ENCODE results near the gene WIPI1. TPM values are rescaled to one million over a fixed set of nuclear protein-coding genes. Genes with fewer than 3 reads are reported as not detected.
A peak's percentile ranks its signal among the peaks of the same experiment; 100 is the strongest.

WIPI1 gene
- total and polyA plus RNA-seq, 9 of the 15 experiments (the other 6 are each of a cell fraction or from before 2014, with no cell fraction given) = 3.7 to 23.5 (median 11.8) TPM

DNA sequence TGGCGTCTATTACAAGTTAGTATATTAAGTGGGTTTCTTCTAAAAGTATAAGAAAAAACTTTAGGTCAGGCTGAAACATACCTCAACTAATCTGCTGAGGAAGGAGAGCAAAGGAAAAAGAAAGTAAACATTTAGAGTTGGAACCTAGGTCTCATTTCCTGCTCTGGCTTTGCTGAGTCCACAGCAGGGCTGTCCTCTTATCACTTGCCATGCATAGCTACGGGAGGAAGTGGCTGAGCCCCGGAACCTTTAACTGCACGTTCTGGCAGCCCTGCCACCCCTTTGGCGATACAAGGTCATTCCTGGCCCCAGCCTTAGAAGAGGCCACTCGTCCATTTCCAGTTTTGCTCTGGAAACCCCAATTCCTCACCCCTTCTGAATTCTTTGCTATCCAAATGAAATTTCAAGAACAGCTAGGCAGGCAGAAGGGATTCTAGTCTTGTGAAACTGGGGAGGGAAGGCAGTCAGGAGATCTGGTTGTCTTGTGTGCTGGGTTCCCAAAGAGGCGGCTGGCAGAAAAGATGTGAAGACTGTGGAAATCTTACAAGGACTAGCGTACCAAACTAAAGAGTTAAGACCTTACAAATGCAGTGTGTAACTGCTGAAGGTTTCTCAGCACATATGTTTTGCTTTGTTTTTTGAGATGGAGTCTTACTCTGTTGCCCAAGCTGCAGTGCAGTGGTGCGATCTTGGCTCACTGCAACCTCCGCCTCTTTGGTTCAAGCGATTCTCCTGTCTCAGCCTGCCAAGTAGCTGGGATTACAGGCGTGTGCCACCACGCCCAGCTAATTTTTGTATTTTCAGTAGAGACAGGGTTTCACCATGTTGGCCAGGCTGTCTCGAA is 19.1 kb downstream of the WIPI1 start:
- H2AFZ ChIP-seq (ENCODE audit: low read depth, low read length) = peak overlapping the region; percentile 98
- peak; percentile 93 for FAIRE-seq
- H3K4me3 ChIP-seq = no peak overlapping the region
- CTCF ChIA-PET (ENCODE audit: low intra/inter-chr PET ratio) = interaction anchor here (0.7 kb wide), 1 partner anchor 266 kb away, joined by 4 read pairs; no protein-coding TSS in a partner anchor
- peak; percentile 28 to 89 (median 54) for DNase-seq (ENCODE audit: extremely low read depth in 1 of 4, low spot score in 3 of 4)
- intact Hi-C loops (cut with micrococcal nuclease) = loop anchor here (2.0 to 10.0 kb wide), 2 partner anchors 19 to 173 kb away; partner anchors contain the start of gene WIPI1
- H3K36me3 ChIP-seq (ENCODE audit: control insufficient read depth, insufficient read depth, low read length) = no peaks in the 10 kb centered on the region
- POLR2A ChIA-PET = interaction anchor here (0.5 to 1.6 kb wide), 9 partner anchors 9 to 252 kb away, joined by 3 to 8 read pairs (median 4); partner anchors contain the start of gene WIPI1
- H4K20me1 ChIP-seq (replicated peaks; ENCODE audit: control insufficient read depth, insufficient read depth, low read length) = no peaks in the 10 kb centered on the region
- H3K27ac ChIP-seq (ENCODE audit: extremely low read depth, low read depth, low read length) = peak overlapping the region; percentile 85
- H3K9me1 ChIP-seq (ENCODE audit: control insufficient read depth, insufficient read depth, low read length) = no peaks in the 10 kb centered on the region
- no peaks in the 10 kb centered on the region for H3K9me3 ChIP-seq (replicated peaks; ENCODE audit: control insufficient read depth, insufficient read depth, low read depth, low read length)
- no peaks in the 10 kb centered on the region for H3K79me2 ChIP-seq (ENCODE audit: control insufficient read depth, insufficient read depth, low read length)
- no TSS peak for BruUV-seq (replicated peaks)
- peak overlapping the region; percentile 38 to 64; a peak in 3 of 4 replicates for H3K9ac ChIP-seq (ENCODE audit: insufficient read depth in 1 of 2, low read depth in 2 of 2, low read length in 2 of 2)
- in situ Hi-C loops (cut with MboI) = no loop called here
- H3K27me3 ChIP-seq (ENCODE audit: control insufficient read depth in 2 of 2, insufficient read depth in 2 of 2, low read length in 2 of 2) = no peaks in the 10 kb centered on the region
- peak; percentile 87 for ATAC-seq
- peak overlapping the region; percentile 64 for H3K4me2 ChIP-seq (ENCODE audit: insufficient read depth, low read length)
- WGBS (ENCODE audit: insufficient coverage, low coverage, missing lambda C conversion rate) = 42% methylated on average over 14 of the region's 14 CpGs
- peaks cover 17 to 41% of the 10 kb centered on the region in 2 experiments for H3K4me1 ChIP-seq (replicated peaks in 1 of 2; ENCODE audit: control insufficient read depth in 2 of 2, insufficient read depth in 2 of 2, low read length in 2 of 2)
- TF ChIP-seq, protein P1, sequence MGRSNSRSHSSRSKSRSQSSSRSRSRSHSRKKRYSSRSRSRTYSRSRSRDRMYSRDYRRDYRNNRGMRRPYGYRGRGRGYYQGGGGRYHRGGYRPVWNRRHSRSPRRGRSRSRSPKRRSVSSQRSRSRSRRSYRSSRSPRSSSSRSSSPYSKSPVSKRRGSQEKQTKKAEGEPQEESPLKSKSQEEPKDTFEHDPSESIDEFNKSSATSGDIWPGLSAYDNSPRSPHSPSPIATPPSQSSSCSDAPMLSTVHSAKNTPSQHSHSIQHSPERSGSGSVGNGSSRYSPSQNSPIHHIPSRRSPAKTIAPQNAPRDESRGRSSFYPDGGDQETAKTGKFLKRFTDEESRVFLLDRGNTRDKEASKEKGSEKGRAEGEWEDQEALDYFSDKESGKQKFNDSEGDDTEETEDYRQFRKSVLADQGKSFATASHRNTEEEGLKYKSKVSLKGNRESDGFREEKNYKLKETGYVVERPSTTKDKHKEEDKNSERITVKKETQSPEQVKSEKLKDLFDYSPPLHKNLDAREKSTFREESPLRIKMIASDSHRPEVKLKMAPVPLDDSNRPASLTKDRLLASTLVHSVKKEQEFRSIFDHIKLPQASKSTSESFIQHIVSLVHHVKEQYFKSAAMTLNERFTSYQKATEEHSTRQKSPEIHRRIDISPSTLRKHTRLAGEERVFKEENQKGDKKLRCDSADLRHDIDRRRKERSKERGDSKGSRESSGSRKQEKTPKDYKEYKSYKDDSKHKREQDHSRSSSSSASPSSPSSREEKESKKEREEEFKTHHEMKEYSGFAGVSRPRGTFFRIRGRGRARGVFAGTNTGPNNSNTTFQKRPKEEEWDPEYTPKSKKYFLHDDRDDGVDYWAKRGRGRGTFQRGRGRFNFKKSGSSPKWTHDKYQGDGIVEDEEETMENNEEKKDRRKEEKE (IDR thresholded peaks at IDR 0.05; ENCODE audit: borderline replicate concordance in 1 of 2, control insufficient read depth in 1 of 2, low read depth in 2 of 2, low read length in 1 of 2) = 0 out of 4 replicates have a peak, but pooled peaks of 1 of the 2 experiments have one; percentile 39
- TF ChIP-seq, protein P2, sequence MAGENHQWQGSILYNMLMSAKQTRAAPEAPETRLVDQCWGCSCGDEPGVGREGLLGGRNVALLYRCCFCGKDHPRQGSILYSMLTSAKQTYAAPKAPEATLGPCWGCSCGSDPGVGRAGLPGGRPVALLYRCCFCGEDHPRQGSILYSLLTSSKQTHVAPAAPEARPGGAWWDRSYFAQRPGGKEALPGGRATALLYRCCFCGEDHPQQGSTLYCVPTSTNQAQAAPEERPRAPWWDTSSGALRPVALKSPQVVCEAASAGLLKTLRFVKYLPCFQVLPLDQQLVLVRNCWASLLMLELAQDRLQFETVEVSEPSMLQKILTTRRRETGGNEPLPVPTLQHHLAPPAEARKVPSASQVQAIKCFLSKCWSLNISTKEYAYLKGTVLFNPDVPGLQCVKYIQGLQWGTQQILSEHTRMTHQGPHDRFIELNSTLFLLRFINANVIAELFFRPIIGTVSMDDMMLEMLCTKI (IDR thresholded peaks at IDR 0.05; ENCODE audit: partially characterized antibody) = no peak
- TF ChIP-seq GABPA (tag; conservative IDR thresholded peaks at IDR 0.05; ENCODE audit: low read depth) (peak; percentile 81), YY1 (IDR thresholded peaks at IDR 0.05; ENCODE audit: borderline replicate concordance in 1 of 3, control insufficient read depth in 1 of 3, extremely low read depth in 1 of 3, insufficient read depth in 3 of 3, insufficient read length in 1 of 3, insufficient replicate concordance in 2 of 3, low read depth in 1 of 3, low read length in 2 of 3) (peak in 1 of 3 experiments; percentile 28), PHF20 (IDR thresholded peaks at IDR 0.05; ENCODE audit: partially characterized antibody) (no peak), SRSF3 (IDR thresholded peaks at IDR 0.05; ENCODE audit: insufficient read depth, low read length) (no peak), SMARCA5 (IDR thresholded peaks at IDR 0.05) (0 out of 2 replicates have a peak, but pooled peaks have one; percentile 16), ESRRA (IDR thresholded peaks at IDR 0.05; ENCODE audit: borderline replicate concordance, low read depth) (peak; percentile 67; the same call in 1 of the 2 replicates)
- TF ChIP-seq, protein P3, sequence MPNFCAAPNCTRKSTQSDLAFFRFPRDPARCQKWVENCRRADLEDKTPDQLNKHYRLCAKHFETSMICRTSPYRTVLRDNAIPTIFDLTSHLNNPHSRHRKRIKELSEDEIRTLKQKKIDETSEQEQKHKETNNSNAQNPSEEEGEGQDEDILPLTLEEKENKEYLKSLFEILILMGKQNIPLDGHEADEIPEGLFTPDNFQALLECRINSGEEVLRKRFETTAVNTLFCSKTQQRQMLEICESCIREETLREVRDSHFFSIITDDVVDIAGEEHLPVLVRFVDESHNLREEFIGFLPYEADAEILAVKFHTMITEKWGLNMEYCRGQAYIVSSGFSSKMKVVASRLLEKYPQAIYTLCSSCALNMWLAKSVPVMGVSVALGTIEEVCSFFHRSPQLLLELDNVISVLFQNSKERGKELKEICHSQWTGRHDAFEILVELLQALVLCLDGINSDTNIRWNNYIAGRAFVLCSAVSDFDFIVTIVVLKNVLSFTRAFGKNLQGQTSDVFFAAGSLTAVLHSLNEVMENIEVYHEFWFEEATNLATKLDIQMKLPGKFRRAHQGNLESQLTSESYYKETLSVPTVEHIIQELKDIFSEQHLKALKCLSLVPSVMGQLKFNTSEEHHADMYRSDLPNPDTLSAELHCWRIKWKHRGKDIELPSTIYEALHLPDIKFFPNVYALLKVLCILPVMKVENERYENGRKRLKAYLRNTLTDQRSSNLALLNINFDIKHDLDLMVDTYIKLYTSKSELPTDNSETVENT (CRISPR knock-in tag; IDR thresholded peaks at IDR 0.05) = no peak
- TF ChIP-seq, protein P4, sequence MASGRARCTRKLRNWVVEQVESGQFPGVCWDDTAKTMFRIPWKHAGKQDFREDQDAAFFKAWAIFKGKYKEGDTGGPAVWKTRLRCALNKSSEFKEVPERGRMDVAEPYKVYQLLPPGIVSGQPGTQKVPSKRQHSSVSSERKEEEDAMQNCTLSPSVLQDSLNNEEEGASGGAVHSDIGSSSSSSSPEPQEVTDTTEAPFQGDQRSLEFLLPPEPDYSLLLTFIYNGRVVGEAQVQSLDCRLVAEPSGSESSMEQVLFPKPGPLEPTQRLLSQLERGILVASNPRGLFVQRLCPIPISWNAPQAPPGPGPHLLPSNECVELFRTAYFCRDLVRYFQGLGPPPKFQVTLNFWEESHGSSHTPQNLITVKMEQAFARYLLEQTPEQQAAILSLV (tag; IDR thresholded peaks at IDR 0.05) = peak; percentile 55; the same call in 1 of the 2 replicates

Measured in K562 (cell line).